PC-9 (cell line): Measurements from ENCODE around the gene PLXNA3.

ENCODE experiments used
- EZH2 ChIP-seq: fragments of 200-600 bp; sonication (generic); IDR thresholded peaks from 2 replicates; pipeline ENCODE4 v1.8.0; 2017; ENCODE audit warnings: antibody characterized with exemption, low read depth
- TF ChIP-seq, protein P1 (sequence below): fragments of 200-600 bp; sonication (generic); conservative IDR thresholded peaks from 2 replicates; pipeline ENCODE4 v1.6.1; 2017; ENCODE audit warnings: mixed run types, antibody characterized with exemption, mild to moderate bottlenecking, moderate library complexity

DNA sequence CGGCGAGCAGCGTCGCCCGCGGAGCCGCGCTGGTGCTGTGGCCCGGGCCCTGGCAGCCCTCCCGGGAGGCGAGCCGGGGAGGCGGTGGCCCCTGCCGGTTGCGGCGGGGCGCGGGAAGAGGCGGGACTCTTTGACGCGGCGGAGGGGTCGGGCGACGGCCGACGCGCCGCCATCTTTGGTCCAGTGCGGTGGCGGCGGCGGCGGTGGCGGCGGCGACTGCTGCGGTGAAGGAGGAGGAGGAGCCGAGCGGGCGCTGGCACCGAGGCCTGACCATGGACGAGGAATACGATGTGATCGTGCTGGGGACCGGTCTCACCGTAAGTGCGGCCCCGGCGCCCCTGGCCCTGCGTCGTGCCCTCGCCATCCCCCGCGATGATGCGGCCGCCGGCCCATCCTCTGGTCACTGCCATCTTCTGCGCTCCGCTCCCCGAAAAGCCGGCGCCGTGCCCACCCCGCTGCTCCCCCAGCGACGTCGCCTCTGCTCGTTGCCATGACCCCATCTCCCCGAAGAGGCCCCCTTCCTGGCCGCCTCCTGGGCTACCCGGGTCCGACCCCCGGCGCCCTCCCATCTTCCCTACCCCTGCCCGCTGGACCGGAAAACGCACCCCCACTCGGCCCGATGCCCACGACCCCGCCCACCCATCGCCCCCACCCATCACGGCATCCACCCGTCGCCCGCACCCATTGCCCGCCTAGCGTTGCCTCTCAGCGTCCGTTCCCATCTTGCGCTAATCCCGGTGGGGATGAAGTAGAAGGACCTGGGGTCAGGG, 20.9 kb upstream of the PLXNA3 start, which contains the start of gene GDI1:
- TF ChIP-seq, protein P1, sequence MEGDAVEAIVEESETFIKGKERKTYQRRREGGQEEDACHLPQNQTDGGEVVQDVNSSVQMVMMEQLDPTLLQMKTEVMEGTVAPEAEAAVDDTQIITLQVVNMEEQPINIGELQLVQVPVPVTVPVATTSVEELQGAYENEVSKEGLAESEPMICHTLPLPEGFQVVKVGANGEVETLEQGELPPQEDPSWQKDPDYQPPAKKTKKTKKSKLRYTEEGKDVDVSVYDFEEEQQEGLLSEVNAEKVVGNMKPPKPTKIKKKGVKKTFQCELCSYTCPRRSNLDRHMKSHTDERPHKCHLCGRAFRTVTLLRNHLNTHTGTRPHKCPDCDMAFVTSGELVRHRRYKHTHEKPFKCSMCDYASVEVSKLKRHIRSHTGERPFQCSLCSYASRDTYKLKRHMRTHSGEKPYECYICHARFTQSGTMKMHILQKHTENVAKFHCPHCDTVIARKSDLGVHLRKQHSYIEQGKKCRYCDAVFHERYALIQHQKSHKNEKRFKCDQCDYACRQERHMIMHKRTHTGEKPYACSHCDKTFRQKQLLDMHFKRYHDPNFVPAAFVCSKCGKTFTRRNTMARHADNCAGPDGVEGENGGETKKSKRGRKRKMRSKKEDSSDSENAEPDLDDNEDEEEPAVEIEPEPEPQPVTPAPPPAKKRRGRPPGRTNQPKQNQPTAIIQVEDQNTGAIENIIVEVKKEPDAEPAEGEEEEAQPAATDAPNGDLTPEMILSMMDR, result no peak
- no peak for TF ChIP-seq EZH2
